Skin of body (tissue), 2 donors: ENCODE results near the gene C10orf62. TPM values are rescaled to one million over a fixed set of nuclear protein-coding genes. Genes with fewer than 3 reads are reported as not detected.
"Not testable (repeated sequence)": the region's sequence is repeated elsewhere in the genome, so short reads cannot be mapped to it uniquely, and the experiment has no call there.

Experiments used
- DNase-seq: peaks from one replicate; lab custom pipeline; 2025; lab: John Stamatoyannopoulos, UW
- total RNA-seq: library from RNA; depleted of rRNA; stranded (reverse); fragments of >200 nt; gene quantifications from one replicate; pipeline ENCODE4 v1.2.3, GENCODE V29; 2014

Gene C10orf62
- total RNA-seq, 1 donor from 2014 or later = 0.20 TPM

- DNase-seq = no peak
Measured at GRCh38 chr10:97627731-97628130, 38.2 kb downstream of the C10orf62 start.

- no peak for DNase-seq
Measured at GRCh38 chr10:97628228-97628627, 38.7 kb downstream of the C10orf62 start.

GRCh38 chr10:97629289-97629688 is 39.8 kb downstream of the C10orf62 start:
- no peak for DNase-seq

GRCh38 chr10:97631098-97631497 is 41.6 kb downstream of the C10orf62 start:
- no peak for DNase-seq

GRCh38 chr10:97632949-97633884 is 43.7 kb downstream of the C10orf62 start, which contains the start of gene MORN4:
Gene MORN4, minus strand, starts transcription at chr10:97633500. Its CDS starts 13,847 bp downstream, at chr10:97619653.
- peak; percentile 80 for DNase-seq

GRCh38 chr10:97633921-97634320 is 44.4 kb downstream of the C10orf62 start:
- DNase-seq = no peak

- DNase-seq = no peak
Measured at GRCh38 chr10:97635577-97635976, 46.1 kb downstream of the C10orf62 start.

GRCh38 chr10:97639090-97639489 is 49.6 kb downstream of the C10orf62 start:
- DNase-seq = not testable (repeated sequence)

GRCh38 chr10:97640174-97640867 is 50.8 kb downstream of the C10orf62 start, which contains the start of gene PI4K2A:
Gene PI4K2A, plus strand, starts transcription at chr10:97640671. Its CDS starts 72 bp downstream, at chr10:97640743.
- DNase-seq = peak; percentile 98

Other genes with a start within 250 kb of the C10orf62 start
- 14.3 TPM for gene RRP12, start 188.4 kb upstream of the C10orf62 start, total RNA-seq
- gene PGAM1, start 163.5 kb upstream of the C10orf62 start, total RNA-seq = 94.6 TPM
- 21.0 TPM for gene EXOSC1, start 143.7 kb upstream of the C10orf62 start, total RNA-seq
- 20.7 TPM for gene ZDHHC16, start 143.5 kb upstream of the C10orf62 start, total RNA-seq
- 48.7 TPM for gene MMS19, start 91.3 kb upstream of the C10orf62 start, total RNA-seq
- gene UBTD1, start 90.8 kb upstream of the C10orf62 start, total RNA-seq = 5.6 TPM
- 6.4 TPM for gene ANKRD2, start 16.9 kb upstream of the C10orf62 start, total RNA-seq
- 0.99 TPM for gene HOGA1, start 5.3 kb upstream of the C10orf62 start, total RNA-seq
- 5.4 TPM for gene MORN4, start 43.8 kb downstream of the C10orf62 start, total RNA-seq
- 7.7 TPM for gene PI4K2A, start 51.0 kb downstream of the C10orf62 start, total RNA-seq
- gene AVPI1, start 97.5 kb downstream of the C10orf62 start, total RNA-seq = 18.2 TPM
- 17.3 TPM for gene MARVELD1, start 124.0 kb downstream of the C10orf62 start, total RNA-seq
- 19.0 TPM for gene ZFYVE27, start 147.4 kb downstream of the C10orf62 start, total RNA-seq
- 1.7 TPM for gene SFRP5, start 182.3 kb downstream of the C10orf62 start, total RNA-seq